SK-N-SH (cell line): ENCODE results near the gene HOXA6. TPM values are rescaled to one million over a fixed set of nuclear protein-coding genes. Genes with fewer than 3 reads are reported as not detected.

Experiments used
- CTCF ChIA-PET: fragments of 300-600, 350-600 bp; formaldehyde crosslinking; extraction: SDS; loops from one replicate; lab custom pipeline; 2021; lab: Yijun Ruan, JAX
- POLR2A ChIA-PET: fragments of 350-600 bp; sonication (Branson Sonifier 250); formaldehyde crosslinking; extraction: SDS; loops from one replicate; lab custom pipeline; 2020; ENCODE audit warnings: antibody characterized with exemption, inconsistent platforms; lab: Yijun Ruan, JAX
- DNase-seq: peaks from one replicate; pipeline ENCODE4 v3.0.0; 2012
- H2AFZ ChIP-seq: fragments of 200-600 bp; sonication (generic); 2 replicates; pipeline ENCODE4 v1.8.1; 2016; ENCODE audit warnings: antibody characterized with exemption, mild to moderate bottlenecking, low read depth
- H3F3A ChIP-seq: fragments of 200-600 bp; sonication (generic); replicated peaks from 2 replicates; pipeline ENCODE3; 2016; ENCODE audit warnings: antibody characterized with exemption, mild to moderate bottlenecking; ENCODE audit not compliant: insufficient read depth
- H3K27ac ChIP-seq, 2 experiments: fragments of 200-500 bp in 1 of 2; fragments of 200-600 bp in 1 of 2; sonication (Bioruptor generic) in 1 of 2; sonication (generic), shearing (Covaris generic) in 1 of 2; 2 replicates each; pipeline versions ENCODE4 v1.5.1 to v1.6.1; 2014 to 2016; ENCODE audit warnings: low read depth in 2 of 2, inconsistent platforms in 1 of 2, low read length in 1 of 2, mild to moderate bottlenecking in 1 of 2, mixed read lengths in 1 of 2
- H3K27me3 ChIP-seq: fragments of 200-600 bp; sonication (generic), shearing (Covaris generic); 2 replicates; pipeline ENCODE4 v1.6.1; 2016; ENCODE audit warnings: mixed run types; ENCODE audit not compliant: insufficient read depth
- H3K36me3 ChIP-seq, 2 experiments: fragments of 200-500 bp in 1 of 2; fragments of 200-600 bp in 1 of 2; sonication (Bioruptor generic) in 1 of 2; sonication (generic) in 1 of 2; replicated peaks in 1 of 2; 2 replicates each; pipeline versions ENCODE3 to v1.5.1; 2014 to 2016; ENCODE audit warnings: low read length in 1 of 2, mild to moderate bottlenecking in 1 of 2; ENCODE audit not compliant: insufficient read depth in 2 of 2, control insufficient read depth in 1 of 2
- H3K4me1 ChIP-seq, 2 experiments: fragments of 200-500 bp in 1 of 2; fragments of 200-600 bp in 1 of 2; sonication (Bioruptor generic) in 1 of 2; sonication (generic), shearing (Covaris generic) in 1 of 2; 2 replicates each; pipeline versions ENCODE4 v1.5.1 to v1.6.1; 2014 to 2016; ENCODE audit warnings: low read depth in 1 of 2, low read length in 1 of 2, mixed run types in 1 of 2; ENCODE audit not compliant: insufficient read depth in 2 of 2, control insufficient read depth in 1 of 2
- H3K4me2 ChIP-seq: fragments of 200-600 bp; sonication (generic), shearing (Covaris generic); 2 replicates; pipeline ENCODE4 v1.6.1; 2017; ENCODE audit warnings: mixed run types
- H3K4me3 ChIP-seq, 2 experiments: fragments of 200-500 bp in 1 of 2; fragments of 200-600 bp in 1 of 2; sonication (Bioruptor generic) in 1 of 2; sonication (generic), shearing (Covaris generic) in 1 of 2; 2 replicates each; pipeline versions ENCODE4 v1.5.1 to v1.8.1; 2014 to 2016; ENCODE audit warnings: low read depth in 2 of 2, inconsistent platforms in 1 of 2, low read length in 1 of 2, mild to moderate bottlenecking in 1 of 2, mixed read lengths in 1 of 2, moderate library complexity in 1 of 2
- H3K79me2 ChIP-seq: fragments of 200-600 bp; sonication (generic); 2 replicates; pipeline ENCODE4 v1.8.1; 2017; ENCODE audit warnings: mild to moderate bottlenecking; ENCODE audit not compliant: insufficient read depth
- H3K9ac ChIP-seq: fragments of 200-600 bp; sonication (generic); 2 replicates; pipeline ENCODE4 v1.6.1; 2017; ENCODE audit warnings: mixed run types
- H3K9me2 ChIP-seq: fragments of 200-600 bp; sonication (generic); 2 replicates; pipeline ENCODE4 v1.6.1; 2017; ENCODE audit warnings: mixed run types
- H3K9me3 ChIP-seq: fragments of 200-600 bp; sonication (generic); 2 replicates; pipeline ENCODE4 v1.6.1; 2017; ENCODE audit warnings: mixed run types, mild to moderate bottlenecking, moderate library complexity
- H4K20me1 ChIP-seq: fragments of 200-600 bp; sonication (generic); 2 replicates; pipeline ENCODE4 v1.6.1; 2017; ENCODE audit warnings: mild to moderate bottlenecking, mixed run types; ENCODE audit not compliant: insufficient read depth
- CHD2 ChIP-seq: fragments of 150-350 bp; IDR thresholded peaks from 2 replicates; pipeline ENCODE4 v1.6.1; 2018; ENCODE audit warnings: low read length; ENCODE audit not compliant: partially characterized antibody
- CTCF ChIP-seq: fragments of 200-600 bp; sonication (generic); IDR thresholded peaks from 2 replicates; pipeline ENCODE4 v1.6.1; 2017; ENCODE audit warnings: antibody characterized with exemption, mild to moderate bottlenecking, moderate library complexity
- EP300 ChIP-seq, 2 experiments: IDR thresholded peaks; 2 replicates each; pipeline versions ENCODE4 v1.4.0 to v1.6.1; 2012; ENCODE audit warnings: borderline replicate concordance in 1 of 2, low read depth in 1 of 2, low read length in 1 of 2
- FOXJ3 ChIP-seq: sonication (generic); formaldehyde crosslinking; IDR thresholded peaks from 2 replicates; pipeline ENCODE4 v1.5.1; 2020; ENCODE audit warnings: mild to moderate bottlenecking, missing genetic modification reagents
- FOXM1 ChIP-seq: IDR thresholded peaks from 2 replicates; pipeline ENCODE4 v1.4.0; 2012; ENCODE audit warnings: low read depth, mild to moderate bottlenecking
- IRF3 ChIP-seq: fragments of 150-350 bp; IDR thresholded peaks from 2 replicates; pipeline ENCODE4 v1.6.1; 2016; ENCODE audit warnings: mild to moderate bottlenecking, low read depth, low read length
- MXI1 ChIP-seq: IDR thresholded peaks from 2 replicates; pipeline ENCODE4 v1.6.1; 2012; ENCODE audit warnings: mild to moderate bottlenecking, low read depth, low read length, improper control_type of control experiment
- POLR2AphosphoS5 ChIP-seq: IDR thresholded peaks from 2 replicates; pipeline ENCODE4 v1.6.1; 2012; ENCODE audit warnings: low read depth, low read length
- RAD21 ChIP-seq: IDR thresholded peaks from 2 replicates; pipeline ENCODE4 v1.6.1; 2012; ENCODE audit warnings: mild to moderate bottlenecking, low read length
- RCOR1 ChIP-seq: fragments of 150-350 bp; IDR thresholded peaks from 2 replicates; pipeline ENCODE4 v1.6.1; 2017; ENCODE audit warnings: antibody characterized with exemption, low read length
- REST ChIP-seq: IDR thresholded peaks from 2 replicates; pipeline ENCODE4 v1.6.1; 2012; ENCODE audit warnings: mild to moderate bottlenecking, low read depth, low read length, moderate library complexity
- RFX5 ChIP-seq: IDR thresholded peaks from 2 replicates; pipeline ENCODE4 v1.6.1; 2012; ENCODE audit warnings: mild to moderate bottlenecking, improper control_type of control experiment, low read length
- RXRA ChIP-seq: IDR thresholded peaks from 2 replicates; pipeline ENCODE4 v1.4.0; 2012; ENCODE audit warnings: low read depth, mild to moderate bottlenecking, borderline replicate concordance
- SIN3A ChIP-seq: IDR thresholded peaks from 2 replicates; pipeline ENCODE4 v1.6.1; 2012; ENCODE audit warnings: low read depth, mild to moderate bottlenecking, low read length, moderate library complexity, borderline replicate concordance
- TAF1 ChIP-seq: IDR thresholded peaks from 2 replicates; pipeline ENCODE4 v1.6.1; 2012; ENCODE audit warnings: low read depth, mild to moderate bottlenecking, low read length, moderate library complexity, borderline replicate concordance
- USF2 ChIP-seq: fragments of 150-350 bp; IDR thresholded peaks from 2 replicates; pipeline ENCODE4 v1.6.1; 2017; ENCODE audit warnings: antibody characterized with exemption, low read length, low read depth, borderline replicate concordance
- YY1 ChIP-seq: IDR thresholded peaks from 2 replicates; pipeline ENCODE4 v1.4.0; 2012; ENCODE audit warnings: low read depth, mild to moderate bottlenecking
- whole genome bisulfite sequencing: methylation state at CpG from one replicate; pipeline ENCODE4 v1.1.6; 2017; ENCODE audit warnings: low lambda C conversion rate; 5-methylcytosine and 5-hydroxymethylcytosine counted together
- polyA plus RNA-seq, 3 experiments: library from polyadenylated mRNA; depleted of rRNA; stranded (reverse); fragments of >200 nt; gene quantifications; 2 replicates each; pipeline ENCODE4 v1.2.3, GENCODE V29; 2012

The HOXA6 gene
- polyA plus RNA-seq, 1 of the 3 experiments (the other 2 are of a cell fraction), result not detected

- H3F3A ChIP-seq, result no peaks in the 10 kb centered on the region
- no peak overlapping the region for H3K27ac ChIP-seq
Observed at GRCh38 chr7:27096768-27097514, 50.6 kb downstream of the HOXA6 start.

More at GRCh38 chr7:27096768-27097514, 50.6 kb downstream of the HOXA6 start:
- ChIA-PET CTCF (interaction anchor here (1.0 to 2.5 kb wide), 5 partner anchors 9 to 64 kb away, joined by 3 to 8 read pairs (median 3); no protein-coding TSS in a partner anchor), POLR2A (interaction anchor here (0.6 kb wide), 1 partner anchor 52 kb away, joined by 3 read pairs; no protein-coding TSS in a partner anchor)
- H3K79me2 ChIP-seq, result no peaks in the 10 kb centered on the region
- H3K4me2 ChIP-seq, result no peak overlapping the region; the same call in 1 of the 2 replicates
- no peak overlapping the region for H3K9ac ChIP-seq
- no peaks in the 10 kb centered on the region for H3K9me3 ChIP-seq
- WGBS, result 5% methylated on average over 41 of the region's 41 CpGs
- no peaks in the 10 kb centered on the region; a peak in 1 of 4 replicates for H3K4me1 ChIP-seq
- peaks cover 97% of the 10 kb centered on the region for H3K27me3 ChIP-seq
- no peaks in the 10 kb centered on the region for H4K20me1 ChIP-seq
- DNase-seq, result no peak
- TF ChIP-seq IRF3 (no peak), FOXJ3 (no peak), RXRA (no peak), TAF1 (no peak), MXI1 (no peak), CTCF (no peak), FOXM1 (no peak), SIN3A (no peak), CHD2 (no peak), USF2 (no peak), RCOR1 (no peak), EP300 (IDR thresholded peaks at IDR 0.05; ENCODE audit: borderline replicate concordance in 1 of 2, low read depth in 1 of 2, low read length in 1 of 2) (no peak), REST (no peak), YY1 (no peak), RAD21 (no peak), RFX5 (no peak), POLR2AphosphoS5 (no peak)
- no peak overlapping the region for H2AFZ ChIP-seq
- H3K9me2 ChIP-seq, result no peaks in the 10 kb centered on the region
- H3K4me3 ChIP-seq, result no peak overlapping the region; a peak in 1 of 4 replicates
- no peaks in the 10 kb centered on the region for H3K36me3 ChIP-seq
